ENCODE measurements around the gene TSNAXIP1.
"Not testable (repeated sequence)": the region's sequence is repeated elsewhere in the genome, so short reads cannot be mapped to it uniquely, and the experiment has no call there.

TSNAXIP1 gene

GRCh38 chr16:67814567-67814966 lies 7.9 kb downstream of the TSNAXIP1 start:
- no peak overlapping the region for H3K27ac ChIP-seq (ENCODE audit: low read depth, low read length)
- H3K27me3 ChIP-seq (ENCODE audit: control insufficient read depth in 1 of 2, insufficient read depth in 2 of 2, low read length in 2 of 2) = no peaks in the 10 kb centered on the region
- no peaks in the 10 kb centered on the region for H3K36me3 ChIP-seq (ENCODE audit: insufficient read depth, low read length)
- H3K4me1 ChIP-seq (ENCODE audit: insufficient read depth, low read length) = no peaks in the 10 kb centered on the region
- H3K9me3 ChIP-seq (ENCODE audit: low read length) = no peaks in the 10 kb centered on the region
- H3K4me3 ChIP-seq (ENCODE audit: low read depth in 1 of 2, low read length in 2 of 2) = no peak overlapping the region
- no peak overlapping the region for H3K9ac ChIP-seq (ENCODE audit: low read length)

DNA sequence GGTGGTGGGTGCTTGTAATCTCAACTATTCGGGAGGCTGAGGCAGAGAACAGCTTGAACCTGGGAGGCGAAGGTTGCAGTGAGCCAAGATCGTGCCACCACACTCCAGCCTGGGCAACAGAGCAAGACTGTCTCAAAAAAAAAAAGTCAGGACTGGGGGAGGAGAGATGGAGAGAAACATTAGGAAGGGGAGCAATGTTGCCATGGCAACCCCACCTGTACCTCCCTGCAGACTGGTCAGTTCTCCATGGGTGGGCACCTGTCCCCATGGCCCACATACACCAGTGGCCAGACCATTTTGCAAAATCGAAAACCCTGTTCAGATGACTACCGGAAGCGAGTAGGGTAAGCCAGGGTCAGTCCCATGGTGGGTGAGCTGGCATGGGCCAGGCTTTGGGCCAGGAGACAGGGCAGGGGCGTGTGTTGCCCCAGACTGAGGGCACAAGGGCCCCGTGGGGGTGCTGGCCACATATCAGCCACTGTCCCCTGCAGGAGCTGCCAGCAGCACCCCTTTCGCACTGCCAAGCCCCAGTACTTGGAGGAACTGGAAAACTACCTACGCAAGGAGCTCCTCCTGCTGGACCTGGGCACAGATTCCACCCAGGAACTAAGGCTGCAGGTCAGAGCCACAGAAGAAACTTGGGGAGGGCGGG lies 14.0 kb downstream of the TSNAXIP1 start:
- no peak overlapping the region for H3K9ac ChIP-seq (ENCODE audit: low read length)
- H3K36me3 ChIP-seq (ENCODE audit: insufficient read depth, low read length) = no peaks in the 10 kb centered on the region
- no peaks in the 10 kb centered on the region for H3K27me3 ChIP-seq (ENCODE audit: control insufficient read depth in 1 of 2, insufficient read depth in 2 of 2, low read length in 2 of 2)
- H3K4me1 ChIP-seq (ENCODE audit: insufficient read depth, low read length) = no peaks in the 10 kb centered on the region
- H3K9me3 ChIP-seq (ENCODE audit: low read length) = no peaks in the 10 kb centered on the region
- H3K4me3 ChIP-seq (ENCODE audit: low read depth in 1 of 2, low read length in 2 of 2) = no peak overlapping the region
- H3K27ac ChIP-seq (ENCODE audit: low read depth, low read length) = no peak overlapping the region

DNA sequence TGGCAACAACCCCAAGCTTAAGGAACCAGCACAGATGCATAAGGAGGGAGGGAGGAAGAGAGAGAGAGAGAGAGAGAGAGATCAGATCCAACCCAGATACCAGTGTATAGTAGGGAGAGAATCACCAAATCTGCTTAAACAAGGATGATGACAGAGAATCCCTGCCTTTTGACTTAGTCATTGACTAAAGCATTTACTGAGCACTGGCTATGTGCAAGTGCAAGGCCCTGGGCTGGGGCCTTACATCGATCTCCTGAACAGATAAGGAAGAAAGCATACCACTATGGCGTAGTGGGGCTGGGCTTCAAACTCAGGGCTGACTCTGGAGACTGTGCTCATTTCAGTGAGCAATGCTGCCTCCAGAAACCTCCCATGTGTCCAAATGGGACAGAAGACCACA lies 15.8 kb downstream of the TSNAXIP1 start:
- no peak overlapping the region for H3K9ac ChIP-seq (ENCODE audit: low read length)
- no peak overlapping the region for H3K27ac ChIP-seq (ENCODE audit: low read depth, low read length)
- peaks cover 5% of the 10 kb centered on the region for H3K36me3 ChIP-seq (ENCODE audit: insufficient read depth, low read length)
- H3K9me3 ChIP-seq (ENCODE audit: low read length) = no peaks in the 10 kb centered on the region
- H3K4me3 ChIP-seq (ENCODE audit: low read depth in 1 of 2, low read length in 2 of 2) = no peak overlapping the region
- no peaks in the 10 kb centered on the region for H3K27me3 ChIP-seq (ENCODE audit: control insufficient read depth in 1 of 2, insufficient read depth in 2 of 2, low read length in 2 of 2)
- no peaks in the 10 kb centered on the region for H3K4me1 ChIP-seq (ENCODE audit: insufficient read depth, low read length)

DNA sequence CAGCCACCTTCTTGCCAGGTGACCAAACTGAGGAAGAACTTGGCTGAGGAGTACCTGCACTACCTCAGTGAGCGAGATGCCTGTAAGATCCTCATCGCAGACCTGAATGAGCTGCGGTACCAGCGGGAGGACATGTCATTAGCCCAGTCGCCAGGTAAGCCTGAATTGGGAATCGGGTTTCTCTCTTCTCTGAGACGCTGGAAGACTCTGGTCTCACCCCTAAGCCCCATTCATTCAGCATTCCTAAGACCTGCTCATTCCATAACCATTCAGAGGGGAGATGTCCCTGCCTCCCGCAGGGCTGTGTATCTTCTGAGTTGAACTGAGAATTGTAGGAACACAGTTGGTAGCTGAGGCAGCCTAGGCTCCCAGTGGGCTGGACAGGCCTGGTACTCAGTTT lies 18.4 kb downstream of the TSNAXIP1 start:
- no peak overlapping the region for H3K27ac ChIP-seq (ENCODE audit: low read depth, low read length)
- H3K36me3 ChIP-seq (ENCODE audit: insufficient read depth, low read length) = peaks cover 24% of the 10 kb centered on the region
- no peaks in the 10 kb centered on the region for H3K4me1 ChIP-seq (ENCODE audit: insufficient read depth, low read length)
- no peak overlapping the region for H3K4me3 ChIP-seq (ENCODE audit: low read depth in 1 of 2, low read length in 2 of 2)
- no peaks in the 10 kb centered on the region for H3K27me3 ChIP-seq (ENCODE audit: control insufficient read depth in 1 of 2, insufficient read depth in 2 of 2, low read length in 2 of 2)
- H3K9me3 ChIP-seq (ENCODE audit: low read length) = no peaks in the 10 kb centered on the region
- H3K9ac ChIP-seq (ENCODE audit: low read length) = no peak overlapping the region

DNA sequence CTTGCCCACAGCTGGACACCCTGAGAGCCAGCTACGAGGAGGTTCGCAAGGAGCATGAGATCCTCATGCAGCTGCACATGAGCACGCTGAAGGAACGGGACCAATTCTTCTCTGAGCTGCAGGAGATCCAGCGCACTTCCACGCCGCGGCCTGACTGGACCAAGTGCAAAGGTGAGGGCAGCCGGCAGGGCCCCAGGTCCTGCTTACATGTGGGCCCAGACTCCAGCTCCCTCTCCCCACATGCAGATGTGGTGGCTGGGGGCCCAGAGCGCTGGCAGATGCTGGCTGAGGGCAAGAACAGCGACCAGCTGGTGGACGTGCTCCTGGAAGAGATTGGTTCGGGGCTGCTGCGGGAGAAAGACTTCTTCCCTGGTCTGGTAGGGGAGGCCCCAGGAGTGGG lies 19.2 kb downstream of the TSNAXIP1 start:
- H3K27ac ChIP-seq (ENCODE audit: low read depth, low read length) = no peak overlapping the region
- no peaks in the 10 kb centered on the region for H3K4me1 ChIP-seq (ENCODE audit: insufficient read depth, low read length)
- H3K4me3 ChIP-seq (ENCODE audit: low read depth in 1 of 2, low read length in 2 of 2) = no peak overlapping the region
- no peaks in the 10 kb centered on the region for H3K27me3 ChIP-seq (ENCODE audit: control insufficient read depth in 1 of 2, insufficient read depth in 2 of 2, low read length in 2 of 2)
- H3K9me3 ChIP-seq (ENCODE audit: low read length) = no peaks in the 10 kb centered on the region
- no peak overlapping the region for H3K9ac ChIP-seq (ENCODE audit: low read length)
- peaks cover 32% of the 10 kb centered on the region for H3K36me3 ChIP-seq (ENCODE audit: insufficient read depth, low read length)

DNA sequence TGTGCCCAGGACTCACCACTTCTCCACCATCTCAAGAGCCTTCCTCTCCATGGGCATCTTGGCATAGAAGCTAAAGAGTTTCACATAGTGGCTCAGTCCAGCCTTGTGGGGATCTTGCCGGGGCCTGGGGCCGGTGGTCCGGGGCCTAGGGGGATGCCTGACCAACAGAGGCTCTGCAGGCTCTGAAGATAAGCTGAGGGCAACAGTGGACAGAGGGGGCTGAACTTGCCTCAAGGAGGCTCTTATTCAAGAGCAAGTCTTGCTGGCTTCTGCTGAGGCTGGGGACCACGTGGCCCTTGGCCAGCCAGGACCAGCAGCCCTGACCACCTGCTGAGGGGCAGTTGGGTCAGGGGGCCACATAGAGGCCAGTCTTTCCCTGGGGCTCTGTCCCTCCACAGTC lies 22.0 kb downstream of the TSNAXIP1 start:
- Histone ChIP-seq H3K9ac (ENCODE audit: low read length) (no peak overlapping the region), H3K27ac (ENCODE audit: low read depth, low read length) (no peak overlapping the region), H3K36me3 (ENCODE audit: insufficient read depth, low read length) (peaks cover 48% of the 10 kb centered on the region), H3K4me1 (ENCODE audit: insufficient read depth, low read length) (peaks cover 13% of the 10 kb centered on the region), H3K27me3 (ENCODE audit: control insufficient read depth in 1 of 2, insufficient read depth in 2 of 2, low read length in 2 of 2) (no peaks in the 10 kb centered on the region), H3K4me3 (ENCODE audit: low read depth in 1 of 2, low read length in 2 of 2) (no peak overlapping the region), H3K9me3 (ENCODE audit: low read length) (no peaks in the 10 kb centered on the region)

- Histone ChIP-seq H3K27me3 (ENCODE audit: control insufficient read depth in 1 of 2, insufficient read depth in 2 of 2, low read length in 2 of 2) (no peaks in the 10 kb centered on the region), H3K4me1 (ENCODE audit: insufficient read depth, low read length) (peaks cover 19% of the 10 kb centered on the region), H3K36me3 (ENCODE audit: insufficient read depth, low read length) (peaks cover 41% of the 10 kb centered on the region), H3K4me3 (ENCODE audit: low read depth in 1 of 2, low read length in 2 of 2) (peak overlapping the region; percentile 75 to 92), H3K27ac (ENCODE audit: low read depth, low read length) (peak overlapping the region; percentile 47), H3K9ac (ENCODE audit: low read length) (peak overlapping the region; percentile 95), H3K9me3 (ENCODE audit: low read length) (no peaks in the 10 kb centered on the region)
These were observed 26.3 kb downstream of the TSNAXIP1 start for GRCh38 chr16:67833030-67833414.

DNA sequence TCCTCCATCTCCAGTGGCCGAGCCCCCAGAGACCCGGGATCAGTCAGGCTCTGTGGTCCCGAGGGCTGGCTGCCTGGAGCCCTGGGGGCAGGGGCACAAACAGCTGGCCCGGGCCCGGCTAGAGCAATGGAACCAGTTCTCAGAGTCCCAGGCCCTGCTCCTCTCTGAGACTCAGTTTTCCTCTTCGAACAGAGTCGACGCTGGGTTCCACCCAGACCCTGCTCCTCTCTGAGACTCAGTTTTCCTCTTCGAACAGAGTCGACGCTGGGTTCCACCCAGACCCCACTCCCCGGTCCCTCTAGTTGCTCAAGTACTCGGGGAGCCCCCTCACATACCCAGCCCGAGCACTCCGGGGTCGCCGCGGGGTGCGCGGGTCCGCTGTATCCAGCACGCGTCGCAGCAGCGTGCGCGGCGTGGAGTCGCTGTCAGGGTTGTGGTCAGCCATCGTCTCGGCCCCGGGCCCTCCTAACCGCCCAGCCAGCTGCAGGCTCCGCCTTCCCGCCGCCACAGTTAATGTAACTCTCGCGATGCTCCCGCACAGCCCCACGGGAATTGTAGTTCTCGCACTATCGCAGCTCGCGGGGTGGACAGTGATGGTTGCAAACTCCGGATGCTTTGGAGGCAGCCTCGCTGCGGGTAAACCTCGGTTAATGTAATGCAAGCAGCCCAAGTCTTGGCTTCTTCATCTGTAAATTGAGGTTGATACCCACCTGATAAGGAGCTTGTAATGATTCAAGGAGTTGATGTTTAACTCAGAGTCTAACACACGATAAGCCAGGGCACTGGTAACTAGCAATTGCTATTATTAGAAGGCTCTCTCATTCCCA lies 26.9 kb downstream of the TSNAXIP1 start:
- Histone ChIP-seq H3K27ac (ENCODE audit: low read depth, low read length) (peak overlapping the region; percentile 47), H3K9ac (ENCODE audit: low read length) (peak overlapping the region; percentile 95), H3K36me3 (ENCODE audit: insufficient read depth, low read length) (peaks cover 37% of the 10 kb centered on the region), H3K27me3 (ENCODE audit: control insufficient read depth in 1 of 2, insufficient read depth in 2 of 2, low read length in 2 of 2) (no peaks in the 10 kb centered on the region), H3K9me3 (ENCODE audit: low read length) (no peaks in the 10 kb centered on the region), H3K4me1 (ENCODE audit: insufficient read depth, low read length) (peaks cover 19% of the 10 kb centered on the region), H3K4me3 (ENCODE audit: low read depth in 1 of 2, low read length in 2 of 2) (peak overlapping the region; percentile 75 to 92)

DNA sequence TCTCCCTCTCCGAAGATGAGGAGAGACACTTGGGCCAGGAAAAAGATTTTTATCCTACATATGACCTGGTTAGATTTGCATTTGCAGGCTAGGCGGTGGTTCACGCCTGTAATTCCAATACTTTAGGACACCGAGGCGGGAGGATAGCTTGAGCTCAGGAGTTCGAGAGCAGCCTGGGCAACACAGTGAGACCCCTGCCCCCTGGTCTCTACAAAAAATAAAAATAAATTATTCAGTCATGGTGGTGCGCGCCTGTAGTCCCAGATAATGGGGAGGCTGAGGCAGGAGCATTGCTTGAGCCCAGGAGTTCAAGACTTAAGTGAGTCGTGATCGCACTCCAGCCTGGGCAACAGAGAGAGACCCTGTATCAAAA lies 27.5 kb downstream of the TSNAXIP1 start:
- Histone ChIP-seq H3K27me3 (ENCODE audit: control insufficient read depth in 1 of 2, insufficient read depth in 2 of 2, low read length in 2 of 2) (no peaks in the 10 kb centered on the region), H3K4me1 (ENCODE audit: insufficient read depth, low read length) (peaks cover 19% of the 10 kb centered on the region), H3K9me3 (ENCODE audit: low read length) (no peaks in the 10 kb centered on the region), H3K27ac (ENCODE audit: low read depth, low read length) (no peak overlapping the region), H3K4me3 (ENCODE audit: low read depth in 1 of 2, low read length in 2 of 2) (peak overlapping the region in 1 of 2 donors; percentile 92), H3K9ac (ENCODE audit: low read length) (peak overlapping the region; percentile 95), H3K36me3 (ENCODE audit: insufficient read depth, low read length) (peaks cover 33% of the 10 kb centered on the region)

DNA sequence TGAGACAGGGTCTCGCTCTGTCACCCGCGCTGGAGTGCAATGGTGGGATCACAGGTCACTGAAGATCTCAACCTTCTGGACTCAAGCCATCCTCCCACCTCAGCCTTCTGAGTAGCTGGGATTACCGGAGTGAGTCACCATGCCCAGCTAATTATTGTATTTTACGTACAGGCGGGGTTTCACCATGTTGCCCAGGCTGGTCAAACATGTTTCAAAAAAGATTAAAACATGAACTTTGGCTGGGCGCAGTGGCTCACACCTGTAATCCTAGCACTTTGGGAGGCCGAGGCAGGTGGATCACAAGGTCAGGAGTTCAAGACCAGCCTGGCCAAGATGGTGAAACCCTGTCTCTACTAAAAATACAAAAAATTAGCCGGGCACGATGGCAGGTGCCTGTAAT lies 30.5 kb downstream of the TSNAXIP1 start:
- H3K27me3 ChIP-seq (ENCODE audit: control insufficient read depth in 1 of 2, insufficient read depth in 2 of 2, low read length in 2 of 2); H3K27ac ChIP-seq (ENCODE audit: low read depth, low read length); H3K9me3 ChIP-seq (ENCODE audit: low read length); H3K36me3 ChIP-seq (ENCODE audit: insufficient read depth, low read length); H3K4me3 ChIP-seq (ENCODE audit: low read depth in 1 of 2, low read length in 2 of 2); H3K9ac ChIP-seq (ENCODE audit: low read length): not testable (repeated sequence)
- peaks cover 22% of the 10 kb centered on the region for H3K4me1 ChIP-seq (ENCODE audit: insufficient read depth, low read length)

DNA sequence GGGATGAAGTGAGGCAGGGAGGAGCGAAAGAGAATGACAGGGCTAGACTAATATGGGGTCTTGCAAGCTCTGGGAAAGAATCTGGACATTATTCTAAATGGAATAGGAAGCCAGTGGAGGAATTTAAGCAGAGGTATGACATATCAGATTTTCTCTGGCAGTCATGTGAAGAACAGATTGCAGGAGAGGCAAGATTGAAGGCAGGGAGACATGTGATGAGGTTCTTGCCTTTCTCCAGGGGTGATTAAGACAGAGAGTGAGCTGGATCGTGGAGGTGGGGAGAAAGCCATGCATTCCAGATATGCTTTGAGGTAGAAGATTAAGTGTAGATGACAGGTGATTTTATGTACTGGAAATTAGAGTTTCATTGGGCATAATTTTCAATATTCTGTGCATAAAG lies 31.1 kb downstream of the TSNAXIP1 start:
- H3K36me3 ChIP-seq (ENCODE audit: insufficient read depth, low read length) = no peaks in the 10 kb centered on the region
- H3K27me3 ChIP-seq (ENCODE audit: control insufficient read depth in 1 of 2, insufficient read depth in 2 of 2, low read length in 2 of 2) = no peaks in the 10 kb centered on the region
- no peak overlapping the region for H3K9ac ChIP-seq (ENCODE audit: low read length)
- H3K9me3 ChIP-seq (ENCODE audit: low read length) = no peaks in the 10 kb centered on the region
- H3K27ac ChIP-seq (ENCODE audit: low read depth, low read length) = no peak overlapping the region
- no peak overlapping the region for H3K4me3 ChIP-seq (ENCODE audit: low read depth in 1 of 2, low read length in 2 of 2)
- H3K4me1 ChIP-seq (ENCODE audit: insufficient read depth, low read length) = peaks cover 15% of the 10 kb centered on the region

All from muscle layer of colon (tissue), 2 donors.